Liver (tissue), 9 donors: ENCODE results near the gene SCN9A. TPM values are rescaled to one million over a fixed set of nuclear protein-coding genes. Genes with fewer than 3 reads are reported as not detected.

Experiments used
- DNase-seq: peaks from one replicate; pipeline ENCODE4 v3.0.0-alpha.2; 2017; ENCODE audit warnings: low spot score
- H3K27ac ChIP-seq, 2 donors: one replicate each; pipeline ENCODE4 v1.7.0; 2013; ENCODE audit warnings: inconsistent platforms in 2 of 2, low read length in 2 of 2, control low read depth in 1 of 2, low read depth in 1 of 2, mild to moderate bottlenecking in 1 of 2
- H3K27me3 ChIP-seq, 4 donors: one replicate each; pipeline versions ENCODE4 v1.6.1 to v1.7.0; 2013; ENCODE audit warnings: low read length in 3 of 4, inconsistent platforms in 1 of 4, mild to moderate bottlenecking in 1 of 4, moderate library complexity in 1 of 4; ENCODE audit not compliant: control insufficient read depth in 4 of 4, insufficient read depth in 4 of 4
- H3K36me3 ChIP-seq, 4 donors: one replicate each; pipeline versions ENCODE4 v1.6.1 to v1.7.0; 2013; ENCODE audit warnings: low read length in 3 of 4, mild to moderate bottlenecking in 3 of 4, low read depth in 1 of 4, moderate library complexity in 1 of 4; ENCODE audit not compliant: control insufficient read depth in 4 of 4, insufficient read depth in 3 of 4
- H3K4me1 ChIP-seq, 4 donors: one replicate each; pipeline versions ENCODE4 v1.6.1 to v1.7.0; 2013; ENCODE audit warnings: low read length in 3 of 4, mild to moderate bottlenecking in 3 of 4, moderate library complexity in 1 of 4; ENCODE audit not compliant: control insufficient read depth in 4 of 4, insufficient read depth in 4 of 4
- H3K4me3 ChIP-seq, 3 donors: one replicate each; pipeline versions ENCODE4 v1.6.1 to v1.7.0; 2013; ENCODE audit warnings: low read length in 3 of 3, control low read depth in 1 of 3, low read depth in 1 of 3, mild to moderate bottlenecking in 1 of 3
- H3K9ac ChIP-seq, 2 donors: one replicate each; pipeline ENCODE4 v1.7.0; 2013; ENCODE audit warnings: low read length in 2 of 2, mild to moderate bottlenecking in 2 of 2, moderate library complexity in 2 of 2, control low read depth in 1 of 2, low read depth in 1 of 2
- H3K9me3 ChIP-seq, 4 donors: one replicate each; pipeline versions ENCODE4 v1.6.1 to v1.7.0; 2013; ENCODE audit warnings: low read length in 3 of 4; ENCODE audit not compliant: control insufficient read depth in 4 of 4
- EGR1 ChIP-seq, 2 donors: IDR thresholded peaks; 2 replicates each; pipeline ENCODE4 v1.6.1; 2016 to 2018; ENCODE audit warnings: antibody characterized with exemption in 2 of 2, low read depth in 2 of 2
- FOXA2 ChIP-seq: IDR thresholded peaks from 2 replicates; pipeline ENCODE4 v1.6.1; 2016; ENCODE audit warnings: antibody characterized with exemption
- GABPA ChIP-seq, 2 donors: IDR thresholded peaks in 1 of 2; conservative IDR thresholded peaks in 1 of 2; 2 replicates each; pipeline ENCODE4 v1.6.1; 2016; ENCODE audit warnings: antibody characterized with exemption in 2 of 2, mild to moderate bottlenecking in 1 of 2, moderate library complexity in 1 of 2
- HNF4A ChIP-seq, 2 donors: conservative IDR thresholded peaks; 2 replicates each; pipeline ENCODE4 v1.6.1; 2016; ENCODE audit warnings: antibody characterized with exemption in 2 of 2, mild to moderate bottlenecking in 2 of 2
- HNF4G ChIP-seq: IDR thresholded peaks from 2 replicates; pipeline ENCODE4 v1.6.1; 2016; ENCODE audit warnings: antibody characterized with exemption
- JUND ChIP-seq, 2 donors: IDR thresholded peaks; 2 replicates each; pipeline ENCODE4 v1.6.1; 2016; ENCODE audit warnings: antibody characterized with exemption in 2 of 2
- NR2F2 ChIP-seq: IDR thresholded peaks from 2 replicates; pipeline ENCODE4 v1.6.1; 2016; ENCODE audit warnings: antibody characterized with exemption
- RAD21 ChIP-seq, 2 donors: IDR thresholded peaks; 2 replicates each; pipeline ENCODE4 v1.6.1; 2016; ENCODE audit warnings: antibody characterized with exemption in 2 of 2, mild to moderate bottlenecking in 2 of 2
- RXRA ChIP-seq, 2 donors: IDR thresholded peaks; 2 replicates each; pipeline ENCODE4 v1.6.1; 2017 to 2018; ENCODE audit warnings: antibody characterized with exemption in 2 of 2, mild to moderate bottlenecking in 1 of 2
- SP1 ChIP-seq: IDR thresholded peaks from 2 replicates; pipeline ENCODE4 v1.6.1; 2018; ENCODE audit warnings: antibody characterized with exemption, mild to moderate bottlenecking
- TAF1 ChIP-seq: conservative IDR thresholded peaks from 2 replicates; pipeline ENCODE4 v1.6.1; 2016; ENCODE audit warnings: antibody characterized with exemption, mild to moderate bottlenecking
- WGBS: extraction: QIAGEN DNeasy Blood & Tissue Kit; methylation state at CpG from one replicate; pipeline ENCODE4 v1.1.7; 2013; 5-methylcytosine and 5-hydroxymethylcytosine counted together
- polyA plus RNA-seq, 2 donors: library from polyadenylated mRNA; stranded (reverse) in 1 of 2; unstranded in 1 of 2; fragments of 200-250 nt in 1 of 2; fragments of >200 nt in 1 of 2; fragmentation: Nextera tagmentation in 1 of 2; extraction: Ambion mirVana in 1 of 2; gene quantifications; one replicate each; pipeline versions ENCODE4 v1.2.1 to v1.2.3, GENCODE V29; 2013 to 2015
- total RNA-seq, 2 donors: library from RNA; depleted of rRNA; stranded (reverse); fragments of >200 nt; gene quantifications; one replicate each; pipeline ENCODE4 v1.2.3, GENCODE V29; 2014
- TF ChIP-seq, protein P1 (sequence below): IDR thresholded peaks from 2 replicates; pipeline ENCODE4 v1.6.1; 2016; ENCODE audit warnings: antibody characterized with exemption
- TF ChIP-seq, protein P2 (sequence below): IDR thresholded peaks from 2 replicates; pipeline ENCODE4 v1.6.1; 2016; ENCODE audit warnings: antibody characterized with exemption
- TF ChIP-seq, protein P3 (sequence below): fragments of 150-350 bp; IDR thresholded peaks from 2 replicates; pipeline ENCODE4 v1.5.1; 2017; ENCODE audit warnings: improper control_type of control experiment, low read depth, low read length; ENCODE audit not compliant: missing input control
- TF ChIP-seq, protein P4 (sequence below): IDR thresholded peaks from 2 replicates; pipeline ENCODE4 v1.6.1; 2016; ENCODE audit warnings: antibody characterized with exemption, mild to moderate bottlenecking
- TF ChIP-seq, protein P5 (sequence below): IDR thresholded peaks from 2 replicates; pipeline ENCODE4 v1.6.1; 2016; ENCODE audit warnings: antibody characterized with exemption
- donor health status: healthy.
- donor health status: healthy.
- donor health status: healthy.
- donor health status: healthy.
- donor health status: healthy.

Gene SCN9A
- total and polyA plus RNA-seq, 4 donors: 1.2 to 10.1 (median 9.2) TPM

DNA sequence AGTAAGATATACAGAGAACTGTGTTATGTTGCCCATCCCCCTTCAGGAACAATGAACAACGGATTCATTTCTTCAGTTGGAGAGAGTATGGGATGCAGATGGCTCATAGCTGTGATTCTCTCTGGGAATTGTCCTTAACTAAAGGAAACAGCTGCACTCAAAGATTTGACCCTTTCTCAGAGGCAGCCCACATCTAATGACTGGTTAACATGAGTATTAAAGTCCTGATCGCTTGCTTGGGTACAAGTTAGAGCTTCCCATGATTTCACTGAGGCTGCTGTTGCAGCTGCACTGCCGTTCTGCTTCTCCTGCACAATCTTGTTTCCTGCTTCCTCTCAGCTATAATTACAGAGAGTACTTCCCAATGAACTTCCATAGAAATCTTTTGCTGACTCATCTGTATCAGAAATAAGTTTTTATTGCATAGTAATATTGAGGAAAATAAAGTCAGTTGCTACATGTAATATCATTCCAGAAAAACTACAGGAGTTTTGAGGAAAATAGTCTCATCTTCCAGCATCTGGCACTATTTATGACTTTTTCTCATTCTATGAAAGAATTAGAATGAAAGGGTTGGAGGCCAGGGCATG, 12.8 kb upstream of the SCN9A start:
- Histone ChIP-seq H3K27me3 (no peaks in the 10 kb centered on the region), H3K36me3 (no peaks in the 10 kb centered on the region), H3K9ac (no peak overlapping the region), H3K4me1 (peaks cover 0 to 4% (median 0%) of the 10 kb centered on the region in 4 donors), H3K9me3 (no peaks in the 10 kb centered on the region), H3K27ac (no peak overlapping the region), H3K4me3 (no peak overlapping the region)
- WGBS: 64% methylated on average over 3 of the region's 3 CpGs
- TF ChIP-seq, protein P1, sequence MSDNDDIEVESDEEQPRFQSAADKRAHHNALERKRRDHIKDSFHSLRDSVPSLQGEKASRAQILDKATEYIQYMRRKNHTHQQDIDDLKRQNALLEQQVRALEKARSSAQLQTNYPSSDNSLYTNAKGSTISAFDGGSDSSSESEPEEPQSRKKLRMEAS: no peak
- TF ChIP-seq JUND (IDR thresholded peaks at IDR 0.05) (no peak), GABPA (IDR thresholded peaks at IDR 0.05 in 1 of 2, conservative IDR thresholded peaks at IDR 0.05 in 1 of 2) (no peak), RXRA (IDR thresholded peaks at IDR 0.05) (no peak), FOXA2 (no peak), HNF4A (conservative IDR thresholded peaks at IDR 0.05) (no peak), NR2F2 (no peak), TAF1 (no peak), SP1 (no peak), RAD21 (IDR thresholded peaks at IDR 0.05) (no peak), EGR1 (IDR thresholded peaks at IDR 0.05; ENCODE audit: low read depth in 2 of 2) (no peak), HNF4G (no peak)
- TF ChIP-seq, protein P2, sequence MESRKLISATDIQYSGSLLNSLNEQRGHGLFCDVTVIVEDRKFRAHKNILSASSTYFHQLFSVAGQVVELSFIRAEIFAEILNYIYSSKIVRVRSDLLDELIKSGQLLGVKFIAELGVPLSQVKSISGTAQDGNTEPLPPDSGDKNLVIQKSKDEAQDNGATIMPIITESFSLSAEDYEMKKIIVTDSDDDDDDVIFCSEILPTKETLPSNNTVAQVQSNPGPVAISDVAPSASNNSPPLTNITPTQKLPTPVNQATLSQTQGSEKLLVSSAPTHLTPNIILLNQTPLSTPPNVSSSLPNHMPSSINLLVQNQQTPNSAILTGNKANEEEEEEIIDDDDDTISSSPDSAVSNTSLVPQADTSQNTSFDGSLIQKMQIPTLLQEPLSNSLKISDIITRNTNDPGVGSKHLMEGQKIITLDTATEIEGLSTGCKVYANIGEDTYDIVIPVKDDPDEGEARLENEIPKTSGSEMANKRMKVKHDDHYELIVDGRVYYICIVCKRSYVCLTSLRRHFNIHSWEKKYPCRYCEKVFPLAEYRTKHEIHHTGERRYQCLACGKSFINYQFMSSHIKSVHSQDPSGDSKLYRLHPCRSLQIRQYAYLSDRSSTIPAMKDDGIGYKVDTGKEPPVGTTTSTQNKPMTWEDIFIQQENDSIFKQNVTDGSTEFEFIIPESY: no peak
- TF ChIP-seq, protein P3, sequence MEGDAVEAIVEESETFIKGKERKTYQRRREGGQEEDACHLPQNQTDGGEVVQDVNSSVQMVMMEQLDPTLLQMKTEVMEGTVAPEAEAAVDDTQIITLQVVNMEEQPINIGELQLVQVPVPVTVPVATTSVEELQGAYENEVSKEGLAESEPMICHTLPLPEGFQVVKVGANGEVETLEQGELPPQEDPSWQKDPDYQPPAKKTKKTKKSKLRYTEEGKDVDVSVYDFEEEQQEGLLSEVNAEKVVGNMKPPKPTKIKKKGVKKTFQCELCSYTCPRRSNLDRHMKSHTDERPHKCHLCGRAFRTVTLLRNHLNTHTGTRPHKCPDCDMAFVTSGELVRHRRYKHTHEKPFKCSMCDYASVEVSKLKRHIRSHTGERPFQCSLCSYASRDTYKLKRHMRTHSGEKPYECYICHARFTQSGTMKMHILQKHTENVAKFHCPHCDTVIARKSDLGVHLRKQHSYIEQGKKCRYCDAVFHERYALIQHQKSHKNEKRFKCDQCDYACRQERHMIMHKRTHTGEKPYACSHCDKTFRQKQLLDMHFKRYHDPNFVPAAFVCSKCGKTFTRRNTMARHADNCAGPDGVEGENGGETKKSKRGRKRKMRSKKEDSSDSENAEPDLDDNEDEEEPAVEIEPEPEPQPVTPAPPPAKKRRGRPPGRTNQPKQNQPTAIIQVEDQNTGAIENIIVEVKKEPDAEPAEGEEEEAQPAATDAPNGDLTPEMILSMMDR: no peak
- TF ChIP-seq, protein P4, sequence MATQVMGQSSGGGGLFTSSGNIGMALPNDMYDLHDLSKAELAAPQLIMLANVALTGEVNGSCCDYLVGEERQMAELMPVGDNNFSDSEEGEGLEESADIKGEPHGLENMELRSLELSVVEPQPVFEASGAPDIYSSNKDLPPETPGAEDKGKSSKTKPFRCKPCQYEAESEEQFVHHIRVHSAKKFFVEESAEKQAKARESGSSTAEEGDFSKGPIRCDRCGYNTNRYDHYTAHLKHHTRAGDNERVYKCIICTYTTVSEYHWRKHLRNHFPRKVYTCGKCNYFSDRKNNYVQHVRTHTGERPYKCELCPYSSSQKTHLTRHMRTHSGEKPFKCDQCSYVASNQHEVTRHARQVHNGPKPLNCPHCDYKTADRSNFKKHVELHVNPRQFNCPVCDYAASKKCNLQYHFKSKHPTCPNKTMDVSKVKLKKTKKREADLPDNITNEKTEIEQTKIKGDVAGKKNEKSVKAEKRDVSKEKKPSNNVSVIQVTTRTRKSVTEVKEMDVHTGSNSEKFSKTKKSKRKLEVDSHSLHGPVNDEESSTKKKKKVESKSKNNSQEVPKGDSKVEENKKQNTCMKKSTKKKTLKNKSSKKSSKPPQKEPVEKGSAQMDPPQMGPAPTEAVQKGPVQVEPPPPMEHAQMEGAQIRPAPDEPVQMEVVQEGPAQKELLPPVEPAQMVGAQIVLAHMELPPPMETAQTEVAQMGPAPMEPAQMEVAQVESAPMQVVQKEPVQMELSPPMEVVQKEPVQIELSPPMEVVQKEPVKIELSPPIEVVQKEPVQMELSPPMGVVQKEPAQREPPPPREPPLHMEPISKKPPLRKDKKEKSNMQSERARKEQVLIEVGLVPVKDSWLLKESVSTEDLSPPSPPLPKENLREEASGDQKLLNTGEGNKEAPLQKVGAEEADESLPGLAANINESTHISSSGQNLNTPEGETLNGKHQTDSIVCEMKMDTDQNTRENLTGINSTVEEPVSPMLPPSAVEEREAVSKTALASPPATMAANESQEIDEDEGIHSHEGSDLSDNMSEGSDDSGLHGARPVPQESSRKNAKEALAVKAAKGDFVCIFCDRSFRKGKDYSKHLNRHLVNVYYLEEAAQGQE: no peak
- TF ChIP-seq, protein P5, sequence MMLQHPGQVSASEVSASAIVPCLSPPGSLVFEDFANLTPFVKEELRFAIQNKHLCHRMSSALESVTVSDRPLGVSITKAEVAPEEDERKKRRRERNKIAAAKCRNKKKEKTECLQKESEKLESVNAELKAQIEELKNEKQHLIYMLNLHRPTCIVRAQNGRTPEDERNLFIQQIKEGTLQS: no peak
- DNase-seq: no peak
